Pericardium fibroblast (primary cell): ENCODE measurements around the gene CRYM. TPM values are rescaled to one million over a fixed set of nuclear protein-coding genes. Genes with fewer than 3 reads are reported as not detected.

Experiments
- total RNA-seq: library from RNA; depleted of rRNA; stranded (reverse); fragments of >200 nt; gene quantifications from 2 replicates; pipeline ENCODE4 v1.2.3, GENCODE V29; 2015

Gene CRYM
- total RNA-seq: not detected in 2 replicates

DNA sequence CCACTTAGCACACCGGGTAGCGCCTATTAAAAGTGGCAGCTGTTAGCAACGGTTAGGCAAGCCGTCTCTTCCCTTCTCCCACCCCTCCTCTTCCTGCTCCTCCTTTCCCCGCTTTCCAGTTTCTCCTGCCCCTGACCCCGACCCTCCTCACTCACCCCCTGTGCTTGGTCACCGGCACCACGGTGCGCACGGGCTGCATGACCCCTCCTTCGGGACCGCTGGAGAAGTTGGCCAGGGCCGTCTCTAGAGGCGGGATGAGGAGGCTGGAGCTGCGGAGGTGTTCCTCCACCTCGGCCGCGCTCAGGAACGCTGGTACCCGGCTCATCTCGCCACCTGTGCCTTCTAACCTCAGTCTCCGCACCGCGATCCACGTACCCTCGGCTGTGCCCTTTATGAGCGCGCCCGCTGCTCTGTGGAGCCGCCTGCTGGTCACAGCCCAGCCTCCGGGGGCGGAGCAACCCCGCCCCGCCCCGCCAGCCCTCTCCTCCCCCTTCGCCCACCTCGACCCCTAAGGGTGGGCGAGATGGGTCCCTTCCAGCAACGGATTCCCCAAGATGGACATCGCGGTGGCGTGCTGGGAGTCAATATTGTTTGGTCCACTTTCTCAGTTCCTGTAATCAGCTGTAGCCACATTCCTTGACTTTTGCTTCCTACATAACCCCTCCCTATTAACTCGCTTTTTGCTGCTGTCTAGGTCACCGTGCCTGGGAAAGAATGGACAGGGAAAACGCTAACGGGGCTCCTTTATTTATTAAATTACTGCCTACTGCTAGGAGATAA is at the start of gene CRYM:
CRYM (minus strand) TSS at position 364 of the 780 bp plus-strand sequence; CDS start at position 325, 39 bp downstream.

DNA sequence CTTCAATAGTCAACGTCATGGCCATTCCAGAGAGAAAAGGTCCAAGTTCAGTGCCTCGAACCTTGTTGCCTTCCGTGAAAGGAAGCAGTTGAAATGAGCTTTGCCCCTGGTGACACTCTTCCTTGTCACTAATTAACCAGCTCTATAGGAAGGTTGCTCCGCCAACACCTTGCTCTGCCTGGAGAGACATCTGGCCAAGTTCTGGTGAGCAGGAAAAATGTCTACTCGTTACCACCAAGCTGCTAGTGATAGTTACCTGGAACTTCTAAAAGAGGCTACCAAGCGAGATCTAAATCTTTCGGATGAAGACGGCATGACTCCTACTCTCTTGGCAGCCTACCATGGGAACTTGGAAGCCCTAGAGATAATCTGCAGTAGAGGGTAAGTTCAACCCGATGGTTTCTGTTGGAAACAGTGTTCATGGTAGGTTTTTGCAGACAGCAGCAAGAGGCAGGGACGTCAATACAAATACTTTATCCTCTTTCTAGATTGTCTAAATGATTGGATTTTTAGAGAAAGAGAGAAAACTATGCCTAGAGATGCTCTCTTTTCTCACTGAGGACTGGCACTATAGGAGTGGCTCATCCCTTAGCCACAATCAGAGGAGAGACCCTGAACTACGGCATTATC is 44.5 kb downstream of the CRYM start, which contains the start of gene ANKS4B:
ANKS4B (plus strand) TSS at position 179 of the 630 bp plus-strand sequence; CDS start at position 218, 39 bp downstream.

DNA sequence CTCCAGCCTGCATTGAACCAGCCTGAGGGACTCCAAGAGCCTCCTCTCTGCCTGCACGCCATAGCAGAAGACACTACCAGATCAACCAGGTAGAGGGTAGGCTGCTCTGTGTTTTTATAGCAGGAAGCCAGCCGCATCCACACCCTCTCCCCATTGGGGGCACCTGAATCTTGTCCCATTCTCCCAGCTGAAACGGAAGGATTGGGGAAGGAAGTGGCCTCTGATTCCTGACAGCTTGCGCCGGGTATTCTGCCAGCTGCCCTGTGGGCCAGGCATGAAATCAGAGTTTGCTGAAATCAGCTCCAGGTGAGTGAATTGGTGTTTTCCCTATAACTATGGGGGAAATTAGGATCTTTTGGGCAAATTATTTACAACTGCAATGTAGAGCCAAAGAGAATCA is 66.6 kb downstream of the CRYM start, which contains the start of gene ZP2:
ZP2 (minus strand) TSS at position 89 of the 400 bp plus-strand sequence; CDS start at position 62, 27 bp downstream.

Other genes with a start within 250 kb of the CRYM start
- gene DNAH3, start 127.4 kb downstream of the CRYM start, total RNA-seq: not detected in 2 replicates
- 65.7 and 66.1 TPM in 2 replicates for gene LDAF1, start 119.6 kb downstream of the CRYM start, total RNA-seq
- gene ZP2, start 66.7 kb downstream of the CRYM start, total RNA-seq: not detected in 2 replicates
- not detected in 2 replicates for gene ANKS4B, start 44.6 kb downstream of the CRYM start, total RNA-seq